SK-N-SH (cell line): ENCODE results near the gene KCNQ4. TPM values are rescaled to one million over a fixed set of nuclear protein-coding genes. Genes with fewer than 3 reads are reported as not detected.

ENCODE experiments used
- CTCF ChIA-PET: fragments of 300-600, 350-600 bp; formaldehyde crosslinking; extraction: SDS; loops from one replicate; lab custom pipeline; 2021; lab: Yijun Ruan, JAX
- POLR2A ChIA-PET: fragments of 350-600 bp; sonication (Branson Sonifier 250); formaldehyde crosslinking; extraction: SDS; loops from one replicate; lab custom pipeline; 2020; ENCODE audit warnings: antibody characterized with exemption, inconsistent platforms; lab: Yijun Ruan, JAX
- DNase-seq: peaks from one replicate; pipeline ENCODE4 v3.0.0; 2012
- H2AFZ ChIP-seq: fragments of 200-600 bp; sonication (generic); 2 replicates; pipeline ENCODE4 v1.8.1; 2016; ENCODE audit warnings: antibody characterized with exemption, mild to moderate bottlenecking, low read depth
- H3F3A ChIP-seq: fragments of 200-600 bp; sonication (generic); replicated peaks from 2 replicates; pipeline ENCODE3; 2016; ENCODE audit warnings: antibody characterized with exemption, mild to moderate bottlenecking; ENCODE audit not compliant: insufficient read depth
- H3K27ac ChIP-seq, 2 experiments: fragments of 200-500 bp in 1 of 2; fragments of 200-600 bp in 1 of 2; sonication (Bioruptor generic) in 1 of 2; sonication (generic), shearing (Covaris generic) in 1 of 2; 2 replicates each; pipeline versions ENCODE4 v1.5.1 to v1.6.1; 2014 to 2016; ENCODE audit warnings: low read depth in 2 of 2, inconsistent platforms in 1 of 2, low read length in 1 of 2, mild to moderate bottlenecking in 1 of 2, mixed read lengths in 1 of 2
- H3K27me3 ChIP-seq: fragments of 200-600 bp; sonication (generic), shearing (Covaris generic); 2 replicates; pipeline ENCODE4 v1.6.1; 2016; ENCODE audit warnings: mixed run types; ENCODE audit not compliant: insufficient read depth
- H3K36me3 ChIP-seq, 2 experiments: fragments of 200-500 bp in 1 of 2; fragments of 200-600 bp in 1 of 2; sonication (Bioruptor generic) in 1 of 2; sonication (generic) in 1 of 2; replicated peaks in 1 of 2; 2 replicates each; pipeline versions ENCODE3 to v1.5.1; 2014 to 2016; ENCODE audit warnings: low read length in 1 of 2, mild to moderate bottlenecking in 1 of 2; ENCODE audit not compliant: insufficient read depth in 2 of 2, control insufficient read depth in 1 of 2
- H3K4me1 ChIP-seq, 2 experiments: fragments of 200-500 bp in 1 of 2; fragments of 200-600 bp in 1 of 2; sonication (Bioruptor generic) in 1 of 2; sonication (generic), shearing (Covaris generic) in 1 of 2; 2 replicates each; pipeline versions ENCODE4 v1.5.1 to v1.6.1; 2014 to 2016; ENCODE audit warnings: low read depth in 1 of 2, low read length in 1 of 2, mixed run types in 1 of 2; ENCODE audit not compliant: insufficient read depth in 2 of 2, control insufficient read depth in 1 of 2
- H3K4me2 ChIP-seq: fragments of 200-600 bp; sonication (generic), shearing (Covaris generic); 2 replicates; pipeline ENCODE4 v1.6.1; 2017; ENCODE audit warnings: mixed run types
- H3K4me3 ChIP-seq, 2 experiments: fragments of 200-500 bp in 1 of 2; fragments of 200-600 bp in 1 of 2; sonication (Bioruptor generic) in 1 of 2; sonication (generic), shearing (Covaris generic) in 1 of 2; 2 replicates each; pipeline versions ENCODE4 v1.5.1 to v1.8.1; 2014 to 2016; ENCODE audit warnings: low read depth in 2 of 2, inconsistent platforms in 1 of 2, low read length in 1 of 2, mild to moderate bottlenecking in 1 of 2, mixed read lengths in 1 of 2, moderate library complexity in 1 of 2
- H3K79me2 ChIP-seq: fragments of 200-600 bp; sonication (generic); 2 replicates; pipeline ENCODE4 v1.8.1; 2017; ENCODE audit warnings: mild to moderate bottlenecking; ENCODE audit not compliant: insufficient read depth
- H3K9ac ChIP-seq: fragments of 200-600 bp; sonication (generic); 2 replicates; pipeline ENCODE4 v1.6.1; 2017; ENCODE audit warnings: mixed run types
- H3K9me2 ChIP-seq: fragments of 200-600 bp; sonication (generic); 2 replicates; pipeline ENCODE4 v1.6.1; 2017; ENCODE audit warnings: mixed run types
- H3K9me3 ChIP-seq: fragments of 200-600 bp; sonication (generic); 2 replicates; pipeline ENCODE4 v1.6.1; 2017; ENCODE audit warnings: mixed run types, mild to moderate bottlenecking, moderate library complexity
- H4K20me1 ChIP-seq: fragments of 200-600 bp; sonication (generic); 2 replicates; pipeline ENCODE4 v1.6.1; 2017; ENCODE audit warnings: mild to moderate bottlenecking, mixed run types; ENCODE audit not compliant: insufficient read depth
- EP300 ChIP-seq, 2 experiments: IDR thresholded peaks; 2 replicates each; pipeline versions ENCODE4 v1.4.0 to v1.6.1; 2012; ENCODE audit warnings: borderline replicate concordance in 1 of 2, low read depth in 1 of 2, low read length in 1 of 2
- FOSL2 ChIP-seq: IDR thresholded peaks from 2 replicates; pipeline ENCODE4 v1.4.0; 2012; ENCODE audit warnings: low read depth, mild to moderate bottlenecking, moderate library complexity, borderline replicate concordance
- FOXJ3 ChIP-seq: sonication (generic); formaldehyde crosslinking; IDR thresholded peaks from 2 replicates; pipeline ENCODE4 v1.5.1; 2020; ENCODE audit warnings: mild to moderate bottlenecking, missing genetic modification reagents
- GATA2 ChIP-seq: sonication (generic); formaldehyde crosslinking; IDR thresholded peaks from 2 replicates; pipeline ENCODE4 v1.5.0; 2020; ENCODE audit warnings: mild to moderate bottlenecking, missing genetic modification reagents
- JUND ChIP-seq: IDR thresholded peaks from 2 replicates; pipeline ENCODE4 v1.4.0; 2012
- MXI1 ChIP-seq: IDR thresholded peaks from 2 replicates; pipeline ENCODE4 v1.6.1; 2012; ENCODE audit warnings: mild to moderate bottlenecking, low read depth, low read length, improper control_type of control experiment
- NRF1 ChIP-seq: IDR thresholded peaks from 2 replicates; pipeline ENCODE4 v1.6.1; 2012; ENCODE audit warnings: low read depth, mild to moderate bottlenecking, low read length
- POLR2AphosphoS5 ChIP-seq: IDR thresholded peaks from 2 replicates; pipeline ENCODE4 v1.6.1; 2012; ENCODE audit warnings: low read depth, low read length
- RFX5 ChIP-seq: IDR thresholded peaks from 2 replicates; pipeline ENCODE4 v1.6.1; 2012; ENCODE audit warnings: mild to moderate bottlenecking, improper control_type of control experiment, low read length
- SIN3A ChIP-seq: IDR thresholded peaks from 2 replicates; pipeline ENCODE4 v1.6.1; 2012; ENCODE audit warnings: low read depth, mild to moderate bottlenecking, low read length, moderate library complexity, borderline replicate concordance
- SMC3 ChIP-seq: IDR thresholded peaks from 2 replicates; pipeline ENCODE4 v1.6.1; 2012; ENCODE audit warnings: low read depth, low read length, improper control_type of control experiment
- TEAD4 ChIP-seq: IDR thresholded peaks from 2 replicates; pipeline ENCODE4 v1.4.0; 2012; ENCODE audit warnings: mild to moderate bottlenecking, borderline replicate concordance; ENCODE audit not compliant: insufficient read depth
- WGBS: methylation state at CpG from one replicate; pipeline ENCODE4 v1.1.6; 2017; ENCODE audit warnings: low lambda C conversion rate; 5-methylcytosine and 5-hydroxymethylcytosine counted together
- polyA plus RNA-seq, 3 experiments: library from polyadenylated mRNA; depleted of rRNA; stranded (reverse); fragments of >200 nt; gene quantifications; 2 replicates each; pipeline ENCODE4 v1.2.3, GENCODE V29; 2012
- TF ChIP-seq, protein P1 (sequence below): IDR thresholded peaks from 2 replicates; pipeline ENCODE4 v1.4.0; 2012; ENCODE audit warnings: low read depth, borderline replicate concordance
- TF ChIP-seq, protein P2 (sequence below): IDR thresholded peaks from 2 replicates; pipeline ENCODE4 v1.4.0; 2012; ENCODE audit warnings: low read depth, borderline replicate concordance
- TF ChIP-seq, protein P3 (sequence below): fragments of 150-350 bp; IDR thresholded peaks from 2 replicates; pipeline ENCODE4 v1.6.1; 2016; ENCODE audit warnings: mild to moderate bottlenecking, low read depth, low read length
- TF ChIP-seq, protein P4 (sequence below): fragments of 200-600 bp; sonication (generic); IDR thresholded peaks from 2 replicates; pipeline ENCODE4 v1.6.1; 2017; ENCODE audit warnings: antibody characterized with exemption, mild to moderate bottlenecking, moderate library complexity

KCNQ4 gene
- polyA plus RNA-seq, 1 of the 3 experiments (the other 2 are of a cell fraction), result 0.15 TPM

DNA sequence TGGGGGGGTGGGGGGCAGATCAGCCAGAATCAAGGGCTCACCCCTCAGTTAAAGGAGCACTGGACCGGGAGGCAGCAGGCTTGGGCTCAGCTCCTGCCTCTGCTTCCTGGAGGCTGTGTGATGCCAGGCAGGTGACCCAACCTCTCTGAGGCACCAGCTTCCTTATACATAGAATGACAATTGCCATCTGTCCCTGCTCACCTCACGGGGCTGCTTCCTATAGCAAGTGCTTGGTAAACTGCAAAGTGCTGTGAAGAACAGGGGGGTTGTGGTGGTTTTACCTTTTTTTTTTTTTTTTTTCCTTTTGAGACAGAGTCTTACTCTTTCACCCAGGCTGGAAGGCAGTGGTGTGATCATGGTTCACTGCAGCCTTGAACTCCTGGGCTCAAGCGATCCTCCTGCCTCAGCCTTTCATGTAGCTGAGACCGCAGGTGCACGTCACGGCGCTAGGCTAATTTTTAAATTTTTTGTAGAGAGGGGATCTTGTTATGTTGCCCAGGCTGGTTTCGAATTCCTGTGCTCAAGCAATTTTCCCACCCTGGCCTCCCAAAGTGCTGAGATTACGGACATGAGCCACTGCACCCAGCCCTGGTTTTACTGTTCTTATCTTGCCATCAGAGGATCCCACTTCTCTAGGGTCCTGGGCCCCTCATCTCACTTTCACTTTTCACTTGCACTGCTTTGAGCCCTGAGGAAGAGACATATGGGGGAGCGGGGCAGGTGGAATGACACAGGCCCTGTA lies 11.6 kb downstream of the KCNQ4 start:
- Histone ChIP-seq H3K9me3 (no peaks in the 10 kb centered on the region), H3K4me1 (peaks cover 0 to 19% of the 10 kb centered on the region in 2 experiments; a peak in 1 of 4 replicates), H4K20me1 (no peaks in the 10 kb centered on the region), H3K4me2 (no peak overlapping the region), H2AFZ (no peak overlapping the region), H3K27ac (no peak overlapping the region), H3F3A (no peaks in the 10 kb centered on the region), H3K4me3 (no peak overlapping the region), H3K79me2 (no peaks in the 10 kb centered on the region), H3K9ac (no peak overlapping the region), H3K9me2 (no peaks in the 10 kb centered on the region), H3K36me3 (no peaks in the 10 kb centered on the region), H3K27me3 (no peaks in the 10 kb centered on the region)
- CTCF ChIA-PET, result interaction anchor here (0.9 to 2.8 kb wide), 3 partner anchors 21 to 154 kb away, joined by 3 to 10 read pairs (median 4); no protein-coding TSS in a partner anchor
- POLR2A ChIA-PET, result interaction anchor here (0.7 kb wide), 1 partner anchor 159 kb away, joined by 5 read pairs; no protein-coding TSS in a partner anchor
- TF ChIP-seq TEAD4 (no peak), NRF1 (no peak), JUND (no peak), FOXJ3 (no peak), MXI1 (no peak), EP300 (IDR thresholded peaks at IDR 0.05; ENCODE audit: borderline replicate concordance in 1 of 2, low read depth in 1 of 2, low read length in 1 of 2) (no peak), POLR2AphosphoS5 (no peak), SMC3 (no peak), RFX5 (no peak), SIN3A (no peak), FOSL2 (no peak), GATA2 (CRISPR knock-in tag) (no peak)
- TF ChIP-seq, protein P1, sequence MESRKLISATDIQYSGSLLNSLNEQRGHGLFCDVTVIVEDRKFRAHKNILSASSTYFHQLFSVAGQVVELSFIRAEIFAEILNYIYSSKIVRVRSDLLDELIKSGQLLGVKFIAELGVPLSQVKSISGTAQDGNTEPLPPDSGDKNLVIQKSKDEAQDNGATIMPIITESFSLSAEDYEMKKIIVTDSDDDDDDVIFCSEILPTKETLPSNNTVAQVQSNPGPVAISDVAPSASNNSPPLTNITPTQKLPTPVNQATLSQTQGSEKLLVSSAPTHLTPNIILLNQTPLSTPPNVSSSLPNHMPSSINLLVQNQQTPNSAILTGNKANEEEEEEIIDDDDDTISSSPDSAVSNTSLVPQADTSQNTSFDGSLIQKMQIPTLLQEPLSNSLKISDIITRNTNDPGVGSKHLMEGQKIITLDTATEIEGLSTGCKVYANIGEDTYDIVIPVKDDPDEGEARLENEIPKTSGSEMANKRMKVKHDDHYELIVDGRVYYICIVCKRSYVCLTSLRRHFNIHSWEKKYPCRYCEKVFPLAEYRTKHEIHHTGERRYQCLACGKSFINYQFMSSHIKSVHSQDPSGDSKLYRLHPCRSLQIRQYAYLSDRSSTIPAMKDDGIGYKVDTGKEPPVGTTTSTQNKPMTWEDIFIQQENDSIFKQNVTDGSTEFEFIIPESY, result no peak
- TF ChIP-seq, protein P2, sequence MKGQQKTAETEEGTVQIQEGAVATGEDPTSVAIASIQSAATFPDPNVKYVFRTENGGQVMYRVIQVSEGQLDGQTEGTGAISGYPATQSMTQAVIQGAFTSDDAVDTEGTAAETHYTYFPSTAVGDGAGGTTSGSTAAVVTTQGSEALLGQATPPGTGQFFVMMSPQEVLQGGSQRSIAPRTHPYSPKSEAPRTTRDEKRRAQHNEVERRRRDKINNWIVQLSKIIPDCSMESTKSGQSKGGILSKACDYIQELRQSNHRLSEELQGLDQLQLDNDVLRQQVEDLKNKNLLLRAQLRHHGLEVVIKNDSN, result no peak
- TF ChIP-seq, protein P3, sequence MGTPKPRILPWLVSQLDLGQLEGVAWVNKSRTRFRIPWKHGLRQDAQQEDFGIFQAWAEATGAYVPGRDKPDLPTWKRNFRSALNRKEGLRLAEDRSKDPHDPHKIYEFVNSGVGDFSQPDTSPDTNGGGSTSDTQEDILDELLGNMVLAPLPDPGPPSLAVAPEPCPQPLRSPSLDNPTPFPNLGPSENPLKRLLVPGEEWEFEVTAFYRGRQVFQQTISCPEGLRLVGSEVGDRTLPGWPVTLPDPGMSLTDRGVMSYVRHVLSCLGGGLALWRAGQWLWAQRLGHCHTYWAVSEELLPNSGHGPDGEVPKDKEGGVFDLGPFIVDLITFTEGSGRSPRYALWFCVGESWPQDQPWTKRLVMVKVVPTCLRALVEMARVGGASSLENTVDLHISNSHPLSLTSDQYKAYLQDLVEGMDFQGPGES, result no peak
- TF ChIP-seq, protein P4, sequence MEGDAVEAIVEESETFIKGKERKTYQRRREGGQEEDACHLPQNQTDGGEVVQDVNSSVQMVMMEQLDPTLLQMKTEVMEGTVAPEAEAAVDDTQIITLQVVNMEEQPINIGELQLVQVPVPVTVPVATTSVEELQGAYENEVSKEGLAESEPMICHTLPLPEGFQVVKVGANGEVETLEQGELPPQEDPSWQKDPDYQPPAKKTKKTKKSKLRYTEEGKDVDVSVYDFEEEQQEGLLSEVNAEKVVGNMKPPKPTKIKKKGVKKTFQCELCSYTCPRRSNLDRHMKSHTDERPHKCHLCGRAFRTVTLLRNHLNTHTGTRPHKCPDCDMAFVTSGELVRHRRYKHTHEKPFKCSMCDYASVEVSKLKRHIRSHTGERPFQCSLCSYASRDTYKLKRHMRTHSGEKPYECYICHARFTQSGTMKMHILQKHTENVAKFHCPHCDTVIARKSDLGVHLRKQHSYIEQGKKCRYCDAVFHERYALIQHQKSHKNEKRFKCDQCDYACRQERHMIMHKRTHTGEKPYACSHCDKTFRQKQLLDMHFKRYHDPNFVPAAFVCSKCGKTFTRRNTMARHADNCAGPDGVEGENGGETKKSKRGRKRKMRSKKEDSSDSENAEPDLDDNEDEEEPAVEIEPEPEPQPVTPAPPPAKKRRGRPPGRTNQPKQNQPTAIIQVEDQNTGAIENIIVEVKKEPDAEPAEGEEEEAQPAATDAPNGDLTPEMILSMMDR, result no peak
- DNase-seq, result no peak
- 83% methylated on average over 10 of the region's 10 CpGs for WGBS
